Prostate gland (tissue), 2 donors: Measurements from ENCODE around the gene MAGI2.

ENCODE experiments used
- CTCF ChIP-seq, 4 experiments: fragments of 200-600 bp in 2 of 4; fragments of 450-650 bp in 2 of 4; sonication (generic) in 2 of 4; IDR thresholded peaks; 1 replicate in 3 of 4; 2 replicates in 1 of 4; pipeline ENCODE4 v1.5.1; 2016 to 2019; ENCODE audit warnings: antibody characterized with exemption in 4 of 4, mild to moderate bottlenecking in 2 of 4, moderate library complexity in 2 of 4
- POLR2AphosphoS5 ChIP-seq: sonication (generic); formaldehyde crosslinking; IDR thresholded peaks from one replicate; pipeline ENCODE4 v1.6.1; 2017; ENCODE audit warnings: antibody characterized with exemption

- TF ChIP-seq POLR2AphosphoS5 (no peak), CTCF (IDR thresholded peaks at IDR 0.05) (no peak)
Measured at GRCh38 chr7:79497728-79498127, 44.3 kb upstream of the MAGI2 start.
